Endodermal cell (in vitro differentiated cells): ENCODE results near the gene TAS2R50. TPM values are rescaled to one million over a fixed set of nuclear protein-coding genes. Genes with fewer than 3 reads are reported as not detected.
"Not testable (repeated sequence)": the region's sequence is repeated elsewhere in the genome, so short reads cannot be mapped to it uniquely, and the experiment has no call there.

Source experiments
- DNase-seq: peaks from one replicate; pipeline ENCODE4 v3.0.0-alpha.2; 2017
- H3K27ac ChIP-seq: 2 replicates; pipeline ENCODE4 v1.5.1; 2013; ENCODE audit warnings: mild to moderate bottlenecking, low read depth, low read length, moderate library complexity
- H3K27me3 ChIP-seq: 2 replicates; pipeline ENCODE4 v1.6.1; 2013; ENCODE audit warnings: mild to moderate bottlenecking, low read length, moderate library complexity; ENCODE audit not compliant: insufficient read depth, control insufficient read depth, poor library complexity, severe bottlenecking
- H3K36me3 ChIP-seq: 2 replicates; pipeline ENCODE4 v1.7.0; 2013; ENCODE audit warnings: mild to moderate bottlenecking, low read length, moderate library complexity; ENCODE audit not compliant: control insufficient read depth, insufficient read depth
- H3K4me1 ChIP-seq: one replicate; pipeline ENCODE4 v1.7.0; 2013; ENCODE audit warnings: low read length; ENCODE audit not compliant: control insufficient read depth, insufficient read depth
- H3K4me3 ChIP-seq: 2 replicates; pipeline ENCODE4 v1.5.1; 2013; ENCODE audit warnings: mild to moderate bottlenecking, low read length, moderate library complexity
- H3K9ac ChIP-seq: 2 replicates; pipeline ENCODE4 v1.6.1; 2013; ENCODE audit warnings: mild to moderate bottlenecking, low read length, moderate library complexity; ENCODE audit not compliant: poor library complexity, severe bottlenecking; ENCODE audit errors: extremely low read depth
- H3K9me3 ChIP-seq: 2 replicates; pipeline ENCODE4 v1.6.1; 2013; ENCODE audit warnings: mild to moderate bottlenecking, low read length, moderate library complexity; ENCODE audit not compliant: control insufficient read depth
- H3K27ac Mint-ChIP-seq: 2 replicates; pipeline ENCODE4 v1.8.0; 2020; ENCODE audit warnings: mixed read lengths
- H3K27me3 Mint-ChIP-seq: 2 replicates; pipeline ENCODE4 v1.8.0; 2021; ENCODE audit warnings: mild to moderate bottlenecking, mixed read lengths; ENCODE audit not compliant: insufficient read depth
- H3K36me3 Mint-ChIP-seq: 2 replicates; pipeline ENCODE4 v1.8.0; 2020; ENCODE audit warnings: low read depth, mixed read lengths
- H3K4me1 Mint-ChIP-seq: 2 replicates; pipeline ENCODE4 v1.8.0; 2020; ENCODE audit warnings: mixed read lengths
- H3K4me3 Mint-ChIP-seq: 2 replicates; pipeline ENCODE4 v1.8.0; 2020; ENCODE audit warnings: mild to moderate bottlenecking, moderate library complexity, mixed read lengths
- H3K9me3 Mint-ChIP-seq: 2 replicates; pipeline ENCODE4 v1.8.0; 2020; ENCODE audit warnings: mild to moderate bottlenecking, mixed read lengths
- CTCF ChIP-seq: fragments of 200-600 bp; sonication (generic); conservative IDR thresholded peaks from 2 replicates; pipeline ENCODE4 v1.5.0; 2021; ENCODE audit warnings: antibody characterized with exemption, mild to moderate bottlenecking
- WGBS, 2 experiments: methylation state at CpG; one replicate each; pipeline versions ENCODE4 v1.1.5 to v1.1.7; 2013; ENCODE audit warnings: missing lambda C conversion rate in 2 of 2, mixed read lengths in 1 of 2; ENCODE audit not compliant: insufficient coverage in 1 of 2, insufficient read length in 1 of 2; 5-methylcytosine and 5-hydroxymethylcytosine counted together
- long read RNA-seq, 4 experiments: library from polyadenylated mRNA in 2 of 4; library from RNA in 1 of 4; library from capped mRNA in 1 of 4; stranded (forward) in 3 of 4; unstranded in 1 of 4; transcript quantifications; one replicate each; pipeline ENCODE4 v2.0.0, GENCODE V29; 2020 to 2021; ENCODE audit warnings: inconsistent platforms in 1 of 4
- polyA plus RNA-seq, 2 experiments: library from polyadenylated mRNA; stranded (reverse); fragments of 50-300 nt; gene quantifications; one replicate each; pipeline ENCODE4 v1.2.3, GENCODE V29; 2013
- total RNA-seq, 2 donors: library from RNA; stranded (reverse); fragmentation: NEBNext Ultra II Directional in 1 of 2; extraction: Animal tissue kit (Norgen Biotek cat#: 25700) in 1 of 2; gene quantifications; 2 replicates in 1 of 2; 3 replicates in 1 of 2; pipeline ENCODE4 v1.2.1, GENCODE V29; 2021

Gene TAS2R50
- 1 to 10 TPM; 1.1 to 5.0 TPM for total RNA-seq
- 0.25 TPM for polyA plus RNA-seq (2013, experiment 1 of 2)
- not detected for polyA plus RNA-seq (2013, experiment 2 of 2)
- long read RNA-seq, experiment 1: 0 reads
- long read RNA-seq, experiment 2: 0 reads
- long read RNA-seq, experiment 3: 0 reads
- long read RNA-seq, experiment 4: 0 reads

- no peak within 1 kb of the TSS for H3K27ac ChIP-seq
- Mint-ChIP-seq H3K4me1 (peaks cover 4% of the 10 kb centered on the region), H3K9me3 (peaks cover 6% of the 10 kb centered on the region), H3K27me3 (no peaks in the 10 kb centered on the region), H3K36me3 (peaks cover 20% of the 10 kb centered on the region), H3K4me3 (no peak within 1 kb of the TSS), H3K27ac (no peak within 1 kb of the TSS)
- no peak within 1 kb of the TSS for H3K4me3 ChIP-seq
- no peak within 1 kb of the TSS for H3K9ac ChIP-seq
- no peaks in the 10 kb centered on the region for H3K4me1 ChIP-seq
- TF ChIP-seq CTCF: no peak
- no peaks in the 10 kb centered on the region for H3K27me3 ChIP-seq
- DNase-seq: no peak
- H3K36me3 ChIP-seq: peaks cover 6% of the 10 kb centered on the region
- 50% methylated on average over 2 of the region's 2 CpGs; no CpG with 5 or more reads in 1 of the 2 experiments for WGBS, 2 experiments
- peaks cover 10% of the 10 kb centered on the region for H3K9me3 ChIP-seq
Measured at GRCh38 chr12:10986812-10987211, at the start of gene TAS2R50. TSS of gene TAS2R50 (minus strand) at chr12:10986912. CDS start at chr12:10986860, 52 bp downstream.

- H3K9me3 Mint-ChIP-seq, H3K4me3 Mint-ChIP-seq, H3K27ac Mint-ChIP-seq, H3K9ac ChIP-seq, DNase-seq, H3K4me1 ChIP-seq, H3K27me3 Mint-ChIP-seq, H3K27me3 ChIP-seq, H3K4me1 Mint-ChIP-seq, H3K4me3 ChIP-seq, H3K36me3 ChIP-seq, H3K9me3 ChIP-seq, H3K27ac ChIP-seq: not testable (repeated sequence)
- no CpG with 5 or more reads among the region's 3 CpGs for WGBS, 2 experiments
- peaks cover 51% of the 10 kb centered on the region for H3K36me3 Mint-ChIP-seq
Measured at GRCh38 chr12:11033959-11034358, 47.2 kb upstream of the TAS2R50 start.

GRCh38 chr12:11031307-11031706, 44.6 kb upstream of the TAS2R50 start, which contains the start of gene TAS2R31:
TSS of gene TAS2R31 (minus strand) at chr12:11031407. CDS start at chr12:11031335, 72 bp downstream.
- Mint-ChIP-seq H3K4me1 (no peaks in the 10 kb centered on the region), H3K36me3 (peaks cover 50% of the 10 kb centered on the region), H3K27me3 (no peaks in the 10 kb centered on the region), H3K4me3 (no peak within 1 kb of the TSS), H3K9me3 (peaks cover under 1% of the 10 kb centered on the region), H3K27ac (peak within 1 kb of the TSS; percentile 19)
- no peak for TF ChIP-seq CTCF
- no peaks in the 10 kb centered on the region for H3K4me1 ChIP-seq
- no peak within 1 kb of the TSS for H3K4me3 ChIP-seq
- H3K27ac ChIP-seq: no peak within 1 kb of the TSS
- H3K27me3 ChIP-seq: no peaks in the 10 kb centered on the region
- WGBS, 2 experiments: 86 to 96% methylated on average over 3 to 6 of the region's 6 CpGs
- H3K9me3 ChIP-seq: no peaks in the 10 kb centered on the region
- H3K36me3 ChIP-seq: peaks cover 15% of the 10 kb centered on the region
- DNase-seq: no peak
- H3K9ac ChIP-seq: no peak within 1 kb of the TSS

GRCh38 chr12:11026118-11026517, 39.4 kb upstream of the TAS2R50 start:
- Histone ChIP-seq H3K36me3 (peaks cover 25% of the 10 kb centered on the region), H3K4me1 (no peaks in the 10 kb centered on the region), H3K4me3 (no peak overlapping the region), H3K9ac (no peak overlapping the region), H3K27me3 (no peaks in the 10 kb centered on the region), H3K9me3 (peaks cover 8% of the 10 kb centered on the region), H3K27ac (no peak overlapping the region)
- WGBS, 2 experiments: 89 to 95% methylated on average over 3 to 6 of the region's 6 CpGs
- H3K4me3 Mint-ChIP-seq: no peak overlapping the region
- H3K27ac Mint-ChIP-seq: no peak overlapping the region
- peaks cover 41% of the 10 kb centered on the region for H3K36me3 Mint-ChIP-seq
- H3K4me1 Mint-ChIP-seq: no peaks in the 10 kb centered on the region
- peak; percentile 84 for TF ChIP-seq CTCF
- H3K27me3 Mint-ChIP-seq: no peaks in the 10 kb centered on the region
- peak; percentile 91 for DNase-seq
- H3K9me3 Mint-ChIP-seq: peaks cover 16% of the 10 kb centered on the region
